Measurements from ENCODE around the gene TBKBP1.

The TBKBP1 gene

GRCh38 chr17:47700471-47701449 lies 6.8 kb downstream of the TBKBP1 start:
- no peak for DNase-seq

DNA sequence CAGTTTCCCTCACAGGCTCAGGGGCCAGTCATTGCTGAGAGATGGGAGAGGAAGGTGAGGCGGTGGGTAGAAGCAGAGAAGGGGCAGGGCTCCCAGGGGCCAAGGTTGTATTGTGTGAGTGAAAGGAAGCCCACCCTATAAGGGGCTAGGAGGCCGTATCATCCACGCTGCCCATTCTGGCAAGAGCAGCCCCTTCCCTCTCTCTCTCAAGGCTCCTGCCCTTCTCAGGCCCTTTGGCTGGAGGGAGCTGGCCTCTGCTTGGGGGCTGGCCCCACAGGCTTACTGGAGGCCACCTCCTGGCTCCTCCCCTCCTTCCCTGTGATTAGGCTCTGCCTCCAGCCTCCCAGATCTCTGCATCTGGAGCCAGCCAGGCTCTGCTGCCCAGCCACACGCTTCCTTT lies 7.6 kb downstream of the TBKBP1 start:
- DNase-seq: no peak

DNA sequence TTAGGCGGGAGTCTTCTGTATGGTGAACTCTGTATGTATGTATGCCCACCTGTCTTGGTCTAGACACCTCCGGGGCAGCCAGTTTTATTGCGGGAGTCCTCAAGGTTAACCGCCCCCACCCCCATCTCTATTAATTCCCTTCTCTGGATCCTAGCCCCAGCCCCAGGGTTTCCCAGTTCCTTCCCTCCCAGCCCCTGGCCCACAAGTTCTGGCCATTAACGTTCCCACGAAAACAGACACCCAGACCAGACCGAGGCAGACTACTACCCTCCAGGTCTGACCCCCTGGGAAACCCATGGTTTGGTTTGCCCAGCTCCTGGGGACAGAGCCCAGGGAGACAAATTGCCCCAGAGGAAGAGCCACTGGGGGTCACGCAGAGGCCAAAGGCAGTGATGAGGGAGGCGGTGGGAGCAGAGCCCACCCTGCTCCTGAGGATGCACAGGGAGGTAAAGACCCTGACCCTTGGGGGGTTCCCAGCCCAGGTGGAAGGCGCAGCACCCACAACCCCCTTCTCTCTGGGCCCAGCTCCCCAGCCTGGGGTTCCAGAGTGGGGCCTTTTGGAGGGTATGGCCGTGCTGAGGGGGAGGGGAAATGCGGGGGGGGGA lies 8.5 kb downstream of the TBKBP1 start:
- no peak for DNase-seq

DNA sequence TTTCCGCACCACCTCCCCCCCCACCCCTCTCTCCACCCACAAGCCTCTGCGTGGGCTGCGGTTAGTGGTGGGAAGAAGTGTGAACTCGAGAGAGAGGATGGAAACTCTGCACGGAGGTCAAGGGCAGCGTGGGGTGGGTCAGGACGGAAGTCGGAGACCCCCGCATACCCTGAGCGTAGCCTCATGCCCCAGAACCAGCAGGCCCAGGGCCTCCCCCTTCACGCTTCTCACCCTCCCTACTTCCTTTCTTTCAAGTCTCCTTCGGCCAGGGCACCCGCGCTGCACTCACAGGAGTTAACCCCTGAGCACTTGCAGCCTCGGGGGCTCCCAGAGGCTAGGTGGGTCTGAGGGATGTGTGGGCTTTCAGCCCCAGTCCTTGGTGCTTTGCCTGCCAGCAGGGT lies 9.2 kb downstream of the TBKBP1 start:
- no peak for DNase-seq

DNA sequence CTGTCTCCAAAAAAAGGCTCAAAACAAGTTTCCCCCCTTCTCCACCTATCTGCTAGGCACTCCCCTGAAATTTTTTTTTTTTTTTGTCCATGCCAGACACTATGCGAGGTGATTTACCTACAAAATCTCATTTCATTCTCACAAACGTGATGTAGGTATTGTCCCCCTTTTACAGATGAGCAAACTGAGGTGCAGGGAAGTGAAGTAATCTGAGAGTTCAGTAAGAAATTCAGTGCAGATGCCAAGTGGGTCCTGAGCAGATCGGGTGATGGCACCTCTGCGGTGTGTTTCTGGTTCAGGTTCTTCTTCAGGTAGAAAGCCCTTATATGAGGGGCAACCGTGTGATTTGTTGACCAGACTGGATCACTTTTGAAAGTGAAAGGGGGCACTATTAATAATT lies 9.7 kb downstream of the TBKBP1 start:
- DNase-seq: no peak

- no peak for DNase-seq
These were observed 10.2 kb downstream of the TBKBP1 start for GRCh38 chr17:47704116-47704515.

DNA sequence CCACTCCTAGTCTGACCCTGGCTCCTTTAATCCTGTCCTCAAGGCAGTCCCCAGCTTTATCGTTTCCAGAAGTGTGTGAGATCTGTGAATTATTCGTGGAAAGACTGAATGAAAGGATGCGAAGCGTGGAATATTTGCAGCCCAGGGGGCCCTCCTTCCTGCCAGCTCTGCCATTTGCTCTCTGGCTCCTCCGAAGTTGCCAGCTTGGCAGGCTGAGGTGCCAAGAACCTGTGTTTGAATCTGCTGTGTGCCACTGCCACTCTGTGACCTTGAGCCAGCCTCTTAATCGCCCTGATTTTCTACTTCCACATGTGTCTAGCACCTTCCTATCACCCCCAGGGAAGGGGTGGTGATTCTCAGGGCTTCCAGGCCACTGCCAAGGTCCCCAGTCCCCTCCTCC lies 10.8 kb downstream of the TBKBP1 start:
- DNase-seq: no peak

DNA sequence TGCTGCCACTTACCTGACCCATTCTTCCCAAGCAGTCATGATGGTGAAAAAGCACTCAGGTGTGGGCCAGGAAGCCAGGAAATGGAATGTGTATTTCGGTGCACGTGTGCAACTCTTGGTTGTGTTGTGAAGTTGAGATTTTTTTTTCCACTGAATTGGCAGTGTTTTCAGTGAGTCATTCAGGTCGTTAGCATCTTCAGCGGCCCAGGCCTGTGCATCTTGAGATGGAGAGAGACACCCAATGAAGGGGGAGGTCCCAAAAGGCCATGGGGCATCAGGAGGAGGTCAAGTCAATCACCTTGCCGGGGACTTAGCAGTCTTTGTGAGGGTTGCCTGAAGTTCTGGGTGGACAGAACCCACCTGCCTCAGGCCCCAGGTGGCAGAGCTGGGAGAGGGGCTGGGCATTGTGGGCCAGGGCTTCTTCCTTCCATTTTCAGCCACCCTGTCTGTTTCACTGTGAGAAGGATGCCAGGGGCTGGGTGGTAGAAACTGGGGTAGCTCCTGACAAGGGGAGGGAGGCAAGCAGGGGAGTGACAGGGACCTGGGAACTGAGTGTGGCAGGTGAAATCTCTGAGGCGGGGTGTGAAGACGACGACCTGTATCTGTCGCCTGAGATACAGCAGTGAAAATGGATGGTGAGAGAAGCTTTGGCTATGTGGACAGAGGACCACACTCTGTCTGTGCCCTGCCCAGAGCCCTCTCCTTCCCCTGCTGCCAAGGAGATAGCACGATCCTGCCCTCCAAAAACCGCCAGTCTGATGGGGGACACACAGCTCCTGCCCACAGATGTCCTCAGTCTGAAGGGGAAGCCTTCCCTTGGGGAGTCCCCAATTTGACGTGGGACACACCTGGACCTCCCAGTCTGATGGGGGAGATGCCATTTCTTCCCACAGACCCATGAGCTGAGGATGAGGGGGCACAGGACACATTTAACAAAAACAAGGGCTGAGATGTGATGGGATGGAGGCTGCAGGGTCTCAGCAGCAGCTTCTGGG lies 11.9 kb downstream of the TBKBP1 start:
- DNase-seq: no peak

GRCh38 chr17:47707056-47707804 lies 13.3 kb downstream of the TBKBP1 start:
- DNase-seq: no peak

DNA sequence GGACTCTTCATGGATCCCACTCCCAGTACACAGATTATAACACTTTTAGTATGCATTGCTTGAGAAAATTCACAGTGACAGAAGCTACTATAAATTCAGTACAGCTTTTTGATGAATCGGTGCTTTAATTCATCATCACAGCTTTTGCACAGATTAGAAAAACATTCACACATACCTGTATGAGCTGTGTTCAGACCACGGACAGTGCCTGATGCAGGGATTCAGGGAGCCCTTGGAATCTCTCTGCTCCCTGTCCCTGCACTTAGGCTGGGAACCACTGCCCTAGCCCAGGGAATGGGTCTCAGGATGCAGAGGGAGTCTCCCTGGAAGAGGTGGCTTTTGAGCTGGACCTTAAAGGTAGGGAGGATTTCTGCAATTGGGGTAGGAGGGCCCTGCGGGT lies 13.9 kb downstream of the TBKBP1 start:
- no peak for DNase-seq

DNA sequence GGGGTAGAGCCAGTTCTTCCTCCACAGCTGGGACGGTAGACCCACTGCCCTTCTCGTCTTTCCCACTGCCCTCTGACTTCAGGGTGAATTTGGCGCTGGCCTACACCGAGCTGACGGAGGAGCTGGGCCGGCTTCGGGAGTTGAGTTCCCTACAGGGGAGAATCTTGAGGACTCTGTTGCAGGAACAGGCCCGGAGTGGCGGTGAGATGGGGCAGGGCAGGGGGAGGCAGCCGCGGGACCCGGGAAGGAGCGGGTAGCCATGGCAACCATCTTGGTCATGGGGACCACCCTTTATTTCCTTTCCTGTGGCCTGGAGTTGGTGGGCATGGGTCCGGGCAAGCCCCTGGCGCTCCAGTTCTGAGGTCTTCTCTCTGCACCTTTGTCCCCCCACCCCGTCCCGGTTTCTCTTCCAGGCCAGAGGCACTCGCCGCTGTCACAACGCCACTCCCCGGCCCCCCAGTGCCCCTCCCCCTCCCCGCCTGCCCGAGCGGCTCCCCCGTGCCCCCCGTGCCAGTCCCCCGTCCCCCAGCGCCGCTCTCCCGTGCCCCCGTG lies 14.4 kb downstream of the TBKBP1 start:
- no peak for DNase-seq

DNA sequence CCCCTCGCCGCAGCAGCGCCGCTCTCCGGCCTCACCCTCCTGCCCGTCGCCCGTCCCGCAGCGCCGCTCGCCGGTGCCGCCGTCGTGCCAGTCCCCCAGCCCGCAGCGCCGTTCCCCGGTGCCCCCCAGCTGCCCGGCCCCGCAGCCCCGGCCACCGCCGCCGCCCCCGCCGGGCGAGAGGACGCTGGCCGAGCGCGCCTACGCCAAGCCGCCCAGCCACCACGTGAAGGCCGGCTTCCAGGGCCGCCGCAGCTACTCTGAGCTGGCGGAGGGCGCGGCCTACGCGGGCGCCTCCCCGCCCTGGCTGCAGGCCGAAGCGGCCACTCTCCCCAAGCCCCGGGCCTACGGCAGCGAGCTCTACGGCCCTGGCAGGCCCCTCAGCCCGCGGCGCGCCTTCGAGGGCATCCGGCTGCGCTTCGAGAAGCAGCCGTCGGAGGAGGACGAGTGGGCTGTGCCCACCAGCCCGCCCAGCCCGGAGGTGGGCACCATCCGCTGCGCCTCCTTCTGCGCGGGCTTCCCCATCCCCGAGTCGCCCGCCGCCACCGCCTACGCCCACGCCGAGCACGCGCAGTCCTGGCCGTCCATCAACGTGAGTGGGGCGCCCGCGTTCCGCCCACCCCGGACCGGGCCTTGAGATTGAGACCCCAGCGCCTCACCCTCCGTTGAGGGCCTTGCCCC lies 15.0 kb downstream of the TBKBP1 start:
- DNase-seq: no peak

DNA sequence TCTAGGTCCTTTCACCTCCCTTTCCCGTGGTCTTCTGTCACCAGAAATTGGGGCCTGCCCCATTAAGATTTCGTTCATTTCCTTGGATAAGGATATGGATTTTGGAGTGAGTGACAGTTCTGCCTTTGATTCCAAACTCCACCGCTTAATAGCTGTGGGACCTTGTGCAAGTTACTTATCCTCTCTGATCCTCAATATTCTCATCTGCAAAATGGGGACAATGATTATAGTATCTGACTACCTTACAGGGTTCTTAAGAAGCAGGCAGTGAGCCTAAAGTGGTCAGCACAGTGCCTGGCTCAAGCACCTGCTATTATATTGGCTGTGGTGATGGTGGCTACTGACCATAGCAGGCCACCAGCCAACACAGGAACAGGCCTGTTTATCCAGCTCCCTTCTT lies 15.6 kb downstream of the TBKBP1 start:
- DNase-seq: no peak

DNA sequence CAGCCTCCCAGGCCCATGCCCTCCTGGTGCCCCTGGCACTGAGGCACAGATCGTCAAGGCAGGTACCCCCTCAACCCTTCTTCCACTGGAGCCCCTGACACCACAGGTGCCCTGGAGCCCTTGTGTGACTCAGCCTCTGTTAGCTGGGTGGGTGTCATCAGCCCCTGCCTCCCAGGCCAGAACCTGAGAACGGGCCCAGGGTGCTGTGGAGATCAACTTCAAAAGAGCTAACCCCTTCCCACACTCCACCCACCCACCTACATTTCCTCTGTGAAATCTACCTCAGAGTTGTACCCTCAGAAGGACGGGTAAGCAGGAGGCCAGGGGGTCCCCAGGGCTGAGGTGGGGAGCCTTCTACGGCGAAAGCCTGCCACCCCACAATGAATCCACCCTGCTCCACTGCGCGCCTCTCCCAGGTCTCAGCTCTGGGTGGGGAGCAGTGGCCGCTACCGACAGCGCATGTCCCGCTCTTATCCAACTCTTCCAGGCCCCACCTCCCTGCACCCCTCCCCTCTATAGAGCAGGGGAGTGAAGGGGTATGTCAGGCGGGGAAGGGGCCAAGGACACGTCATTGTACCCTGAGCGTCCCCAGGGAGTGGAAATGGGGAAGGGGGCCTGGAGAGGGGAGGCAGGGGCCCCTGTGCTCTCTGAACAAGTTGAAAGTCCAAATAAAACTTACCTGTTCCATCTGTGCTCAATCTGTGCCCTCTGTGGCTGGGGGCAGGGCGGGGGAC lies 17.6 kb downstream of the TBKBP1 start:
- no peak for DNase-seq

DNA sequence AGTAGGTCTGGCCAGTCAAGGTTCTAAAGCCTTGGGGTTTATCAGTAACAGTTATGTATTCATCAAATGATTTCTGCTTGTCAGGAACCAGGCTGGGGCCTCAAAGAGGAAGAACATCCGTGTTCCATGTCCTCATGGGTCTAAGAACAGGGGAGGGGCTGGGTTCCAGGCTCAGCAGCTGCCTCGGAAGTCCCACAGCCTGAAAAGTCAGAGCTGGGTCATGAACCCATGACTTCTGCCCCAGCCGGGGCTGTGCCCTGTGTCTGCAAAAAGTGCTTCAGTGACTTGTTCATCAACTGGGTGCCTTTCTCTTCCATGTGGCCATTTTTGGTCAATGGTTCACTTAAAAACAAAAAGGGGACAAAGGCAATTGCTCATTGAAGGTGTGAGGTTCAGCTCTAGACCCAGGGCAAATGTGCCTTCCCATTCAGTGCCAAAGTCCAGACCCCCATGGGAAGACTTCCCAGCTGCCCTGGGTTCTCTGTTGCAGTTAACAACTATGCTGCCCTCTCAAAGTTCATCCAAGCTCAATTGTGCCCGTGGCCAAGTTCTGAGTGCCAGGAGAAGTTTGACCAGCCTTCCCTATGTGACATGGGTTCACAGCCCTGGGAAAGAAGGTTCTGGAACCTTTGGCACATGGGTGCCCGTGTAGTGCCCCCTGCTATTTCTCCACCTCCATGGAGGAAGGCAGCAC lies 18.5 kb downstream of the TBKBP1 start:
- DNase-seq: no peak

DNA sequence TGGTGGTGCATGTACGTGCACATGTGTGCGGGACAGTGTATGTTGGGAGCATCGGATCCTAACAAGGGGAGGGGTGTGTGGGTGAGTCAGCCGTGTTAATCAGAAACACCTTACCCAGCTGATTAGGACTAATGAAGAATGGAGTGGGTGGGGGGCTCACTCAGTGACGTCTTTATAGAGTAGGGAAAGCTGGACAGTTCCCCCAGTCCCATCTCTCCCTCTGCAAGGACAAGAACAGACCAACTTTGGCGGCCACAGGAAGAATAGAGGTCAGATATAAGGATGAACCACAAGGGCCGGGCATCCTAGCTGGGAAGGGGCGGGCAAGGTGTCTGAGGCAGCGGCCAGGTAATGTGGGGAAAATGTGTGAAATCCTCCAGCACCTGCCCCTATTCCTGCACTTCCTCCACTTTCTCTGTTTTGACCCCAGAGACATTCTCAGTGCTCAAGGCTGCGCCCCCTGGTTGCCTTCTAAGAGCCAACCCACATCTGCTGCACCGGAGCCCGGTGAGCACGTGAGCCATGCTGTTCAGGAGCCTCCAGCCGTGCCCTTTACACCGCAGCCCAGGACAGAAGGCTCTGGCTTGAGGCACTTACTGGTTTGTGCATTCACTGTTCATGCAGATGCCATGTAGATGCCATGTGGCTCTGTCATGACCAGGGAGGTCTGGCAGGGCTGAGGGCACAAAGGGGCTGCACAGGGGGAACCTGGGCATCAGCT lies 20.2 kb downstream of the TBKBP1 start:
- no peak for DNase-seq

DNA sequence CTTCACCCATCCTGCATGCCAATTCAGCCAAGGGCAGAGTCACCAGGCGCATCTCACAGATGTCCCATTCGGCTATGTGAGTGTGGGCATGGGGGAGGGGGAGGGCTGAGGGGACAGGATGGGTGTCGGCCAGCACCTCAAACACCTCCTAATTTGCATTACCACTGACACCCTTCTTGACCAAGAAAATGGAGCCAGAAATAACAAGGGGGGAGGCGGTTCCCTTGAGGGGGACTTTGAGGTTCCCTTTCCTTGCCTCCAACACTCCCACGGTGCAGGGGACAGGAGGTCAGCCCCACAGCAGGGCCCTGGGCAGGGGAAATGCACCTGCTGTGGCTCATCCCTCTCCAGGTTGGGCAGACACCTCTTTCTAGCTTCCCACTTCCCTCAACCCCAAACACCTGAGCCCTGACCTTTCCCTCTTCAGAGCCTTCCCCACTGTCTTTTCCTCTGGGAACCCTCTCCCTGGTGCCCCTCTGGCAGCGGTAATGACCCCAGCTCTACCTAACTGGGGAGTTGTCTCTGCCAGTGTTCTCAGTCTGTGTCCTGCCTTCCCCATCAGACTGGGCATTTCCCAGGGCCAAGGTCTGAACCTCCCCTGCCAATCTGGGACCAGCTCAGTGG lies 20.9 kb downstream of the TBKBP1 start:
- no peak for DNase-seq

GRCh38 chr17:47715669-47716325 lies 21.8 kb downstream of the TBKBP1 start:
- no peak for DNase-seq

Measured in GOT3 (cell line).